RWPE1 (cell line): ENCODE measurements around the gene TMEM129.
A peak's percentile ranks its signal among the peaks of the same experiment; 100 is the strongest.

Experiments
- CTCF ChIA-PET: fragments of 350-600 bp; sonication (Branson Sonifier 250); formaldehyde crosslinking; extraction: SDS; loops from one replicate; lab custom pipeline; 2021; lab: Yijun Ruan, JAX
- POLR2A ChIA-PET: fragments of 400-600 bp; formaldehyde crosslinking; extraction: SDS; loops from one replicate; lab custom pipeline; 2020; ENCODE audit warnings: antibody characterized with exemption; ENCODE audit not compliant: low non-redundant PET; lab: Yijun Ruan, JAX
- DNase-seq: peaks from one replicate; pipeline ENCODE4 v3.0.0; 2012; ENCODE audit warnings: low spot score
- H3K27ac ChIP-seq: fragments of 450-650 bp; 2 replicates; pipeline ENCODE4 v1.5.1; 2017
- TF ChIP-seq, protein P1 (sequence below): fragments of 450-650 bp; conservative IDR thresholded peaks from 2 replicates; pipeline ENCODE4 v1.5.1; 2017; ENCODE audit warnings: low read depth, mild to moderate bottlenecking

Gene TMEM129

DNA sequence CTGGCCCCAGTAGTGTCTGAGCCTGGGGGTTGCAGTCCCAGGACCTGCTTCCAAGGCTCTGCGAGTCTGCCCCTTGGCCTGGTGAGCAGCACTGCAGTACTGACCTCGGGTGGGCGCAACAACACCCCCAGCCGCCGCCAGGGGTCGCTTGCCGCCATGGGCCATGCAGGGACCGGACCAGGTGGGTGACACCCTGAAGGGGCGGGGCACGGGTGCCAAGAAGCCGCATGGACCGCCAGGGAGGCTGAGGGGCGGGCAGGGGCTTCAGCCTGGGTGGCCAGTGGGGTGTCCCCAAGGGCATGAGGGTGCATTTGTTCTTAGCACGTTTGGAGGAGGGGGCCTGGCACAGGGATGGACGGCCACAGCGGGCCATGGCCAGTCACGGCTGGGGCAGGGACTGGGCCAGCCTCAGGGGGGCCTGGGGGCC, 25.2 kb upstream of the TMEM129 start:
- peak; percentile 44 for DNase-seq
- peak overlapping the region; percentile 53 for H3K27ac ChIP-seq
- TF ChIP-seq, protein P1, sequence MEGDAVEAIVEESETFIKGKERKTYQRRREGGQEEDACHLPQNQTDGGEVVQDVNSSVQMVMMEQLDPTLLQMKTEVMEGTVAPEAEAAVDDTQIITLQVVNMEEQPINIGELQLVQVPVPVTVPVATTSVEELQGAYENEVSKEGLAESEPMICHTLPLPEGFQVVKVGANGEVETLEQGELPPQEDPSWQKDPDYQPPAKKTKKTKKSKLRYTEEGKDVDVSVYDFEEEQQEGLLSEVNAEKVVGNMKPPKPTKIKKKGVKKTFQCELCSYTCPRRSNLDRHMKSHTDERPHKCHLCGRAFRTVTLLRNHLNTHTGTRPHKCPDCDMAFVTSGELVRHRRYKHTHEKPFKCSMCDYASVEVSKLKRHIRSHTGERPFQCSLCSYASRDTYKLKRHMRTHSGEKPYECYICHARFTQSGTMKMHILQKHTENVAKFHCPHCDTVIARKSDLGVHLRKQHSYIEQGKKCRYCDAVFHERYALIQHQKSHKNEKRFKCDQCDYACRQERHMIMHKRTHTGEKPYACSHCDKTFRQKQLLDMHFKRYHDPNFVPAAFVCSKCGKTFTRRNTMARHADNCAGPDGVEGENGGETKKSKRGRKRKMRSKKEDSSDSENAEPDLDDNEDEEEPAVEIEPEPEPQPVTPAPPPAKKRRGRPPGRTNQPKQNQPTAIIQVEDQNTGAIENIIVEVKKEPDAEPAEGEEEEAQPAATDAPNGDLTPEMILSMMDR: peak; percentile 83
- ChIA-PET POLR2A (no interaction called here), CTCF (interaction anchor here (1.1 to 4.4 kb wide), 2 partner anchors 11 to 64 kb away, joined by 3 to 56 read pairs; no protein-coding TSS in a partner anchor)

DNA sequence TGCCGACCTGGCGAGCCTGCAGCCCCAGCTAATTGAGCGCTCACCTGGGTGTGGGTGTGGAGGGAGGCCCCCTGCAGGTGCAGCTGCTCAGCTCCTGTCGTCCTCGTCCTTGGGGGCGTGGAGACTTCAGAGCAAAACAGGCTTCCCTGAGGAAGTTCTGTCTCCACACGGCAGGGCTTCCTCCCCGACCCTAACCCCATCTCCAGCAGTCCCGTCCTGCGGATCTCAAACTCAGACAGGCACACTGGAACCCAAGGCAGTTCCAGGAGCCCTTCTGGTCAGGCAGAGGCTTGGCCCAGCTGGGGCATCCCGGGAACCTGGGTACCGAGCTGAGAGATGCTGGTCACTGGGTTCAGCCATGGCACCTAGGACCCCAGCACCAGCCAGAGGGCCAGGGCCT, 24.6 kb upstream of the TMEM129 start:
- POLR2A ChIA-PET: no interaction called here
- DNase-seq: no peak
- TF ChIP-seq, protein P1: no peak
- peak overlapping the region; percentile 53 for H3K27ac ChIP-seq
- CTCF ChIA-PET: interaction anchor here (0.6 to 4.4 kb wide), 5 partner anchors 12 to 470 kb away, joined by 3 to 56 read pairs (median 3); no protein-coding TSS in a partner anchor

DNA sequence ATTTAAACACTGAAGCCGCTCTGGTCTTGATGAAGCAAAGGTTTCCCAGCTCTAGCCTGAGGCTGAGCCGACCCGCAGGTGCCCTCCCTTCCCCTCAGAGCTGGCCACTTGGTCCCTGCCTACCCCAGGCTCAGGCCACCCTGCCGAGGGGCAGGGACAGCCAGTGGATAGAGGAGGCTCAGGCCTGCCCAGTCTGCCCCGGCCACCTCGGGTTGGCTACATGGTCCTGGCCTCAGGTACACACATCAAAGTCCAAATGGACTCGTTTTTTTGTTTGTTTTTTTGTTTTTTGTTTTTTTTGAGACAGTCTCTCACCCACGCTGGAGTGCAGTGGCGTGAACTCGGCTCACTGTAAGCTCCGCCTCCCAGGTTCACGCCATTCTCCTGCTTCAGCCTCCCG, 24.0 kb upstream of the TMEM129 start:
- ChIA-PET POLR2A (no interaction called here), CTCF (interaction anchor here (0.6 to 4.4 kb wide), 5 partner anchors 11 to 470 kb away, joined by 3 to 56 read pairs (median 3); no protein-coding TSS in a partner anchor)
- DNase-seq: no peak
- TF ChIP-seq, protein P1: no peak
- H3K27ac ChIP-seq: peak overlapping the region; percentile 53

DNA sequence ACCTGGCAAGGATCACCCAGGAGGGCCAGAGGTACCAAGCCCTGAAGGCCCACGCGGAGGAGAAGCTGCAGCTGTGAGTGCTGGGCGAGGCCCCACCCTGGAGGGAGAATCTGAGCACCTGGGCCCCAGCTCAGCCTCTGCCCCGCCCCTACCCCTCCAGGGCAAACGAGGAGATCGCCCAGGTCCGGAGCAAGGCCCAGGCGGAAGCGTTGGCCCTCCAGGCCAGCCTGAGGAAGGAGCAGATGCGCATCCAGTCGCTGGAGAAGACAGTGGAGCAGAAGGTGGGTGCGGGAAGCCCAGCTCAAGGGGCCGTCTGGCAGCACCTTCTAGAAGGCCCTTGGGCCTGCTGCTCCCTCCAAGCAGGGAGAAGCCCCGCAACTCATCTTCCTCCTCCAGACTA, 23.4 kb upstream of the TMEM129 start:
- CTCF ChIA-PET: interaction anchor here (0.7 to 4.4 kb wide), 3 partner anchors 51 to 68 kb away, joined by 3 to 56 read pairs (median 5); no protein-coding TSS in a partner anchor
- POLR2A ChIA-PET: no interaction called here
- TF ChIP-seq, protein P1: no peak
- peak overlapping the region; percentile 53 for H3K27ac ChIP-seq
- DNase-seq: no peak

DNA sequence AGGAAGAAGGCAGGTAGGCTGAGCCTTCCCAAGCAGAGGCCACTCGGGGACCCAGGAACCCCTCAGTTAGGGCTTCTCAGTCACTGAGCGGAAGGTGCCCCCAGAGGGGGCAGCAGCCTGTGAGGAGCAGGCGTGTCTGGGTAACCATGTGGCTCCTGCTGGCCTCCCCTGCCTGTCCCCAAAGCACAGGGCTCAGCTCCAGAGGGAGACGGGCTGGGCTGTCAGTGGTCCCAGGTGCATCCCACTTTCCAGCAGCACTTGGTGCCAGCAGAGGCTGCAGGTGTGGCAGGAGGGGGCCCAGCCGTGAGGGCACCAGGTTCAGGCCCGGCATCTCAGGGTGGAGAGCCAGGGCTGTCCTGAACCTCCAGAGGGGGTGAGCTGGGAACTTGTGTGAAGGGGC, 22.9 kb upstream of the TMEM129 start:
- ChIA-PET POLR2A (no interaction called here), CTCF (interaction anchor here (0.6 to 0.9 kb wide), 3 partner anchors 51 to 166 kb away, joined by 3 to 5 read pairs (median 3); no protein-coding TSS in a partner anchor)

DNA sequence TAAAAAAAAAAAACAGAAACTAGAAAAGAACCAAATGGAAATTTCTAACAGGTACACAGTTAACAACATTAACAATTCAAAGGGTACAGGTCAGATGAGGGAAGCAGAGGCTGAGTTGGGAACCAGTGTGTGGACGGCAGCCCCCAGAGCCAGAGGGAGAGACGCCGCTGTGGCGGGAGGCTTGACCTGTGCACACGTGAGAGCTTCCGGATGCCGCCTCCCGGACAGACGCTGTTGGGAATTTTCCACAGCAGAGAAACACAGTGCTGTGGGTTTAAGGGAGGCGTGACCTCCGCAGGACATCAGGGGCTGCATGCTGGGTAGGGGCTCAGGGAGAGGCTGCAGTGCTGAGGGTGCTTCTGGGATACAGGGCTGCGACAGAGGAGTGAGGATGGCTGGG, 22.4 kb upstream of the TMEM129 start:
- TF ChIP-seq, protein P1: no peak

More for the DNA sequence above, 22.9 kb upstream of the TMEM129 start:
- TF ChIP-seq, protein P1: no peak
- peak overlapping the region; percentile 53 for H3K27ac ChIP-seq
- DNase-seq: no peak

More for the DNA sequence above, 22.4 kb upstream of the TMEM129 start:
- ChIA-PET POLR2A (no interaction called here), CTCF (interaction anchor here (0.6 to 0.7 kb wide), 2 partner anchors 69 to 166 kb away, joined by 3 to 5 read pairs; no protein-coding TSS in a partner anchor)
- DNase-seq: no peak
- H3K27ac ChIP-seq: peak overlapping the region; percentile 53
